ENCODE results near the gene IRF8.
"Not testable (repeated sequence)": the region's sequence is repeated elsewhere in the genome, so short reads cannot be mapped to it uniquely, and the experiment has no call there.

The IRF8 gene

GRCh38 chr16:85869785-85870558 is 29.0 kb upstream of the IRF8 start:
- H3K9ac ChIP-seq: peak overlapping the region; percentile 57 to 93 (median 78)
- peak overlapping the region in 8 of 10 experiments; percentile 43 to 59 (median 52); a peak in 18 of 20 replicates for H3K4me3 ChIP-seq
- peaks cover 1 to 32% (median 17%) of the 10 kb centered on the region in 11 experiments; a peak in 20 of 22 replicates for H3K9me3 ChIP-seq (replicated peaks in 1 of 11)
- peak overlapping the region; percentile 74 to 98 (median 87) for H3K4me2 ChIP-seq
- no peaks in the 10 kb centered on the region for H4K20me1 ChIP-seq
- TF ChIP-seq Cebpa-rat (IDR thresholded peaks at IDR 0.05): no peak
- H3K27me3 ChIP-seq: no peaks in the 10 kb centered on the region
- H3K4me1 ChIP-seq: peaks cover 74 to 87% (median 84%) of the 10 kb centered on the region in 10 experiments
- H3K36me3 ChIP-seq: no peaks in the 10 kb centered on the region
- H3K27ac ChIP-seq: peak overlapping the region; percentile 63 to 98 (median 87)

- no peaks in the 10 kb centered on the region for H4K20me1 ChIP-seq
- H3K27ac ChIP-seq: peak overlapping the region; percentile 25 to 98 (median 42); a peak in 17 of 22 replicates
- TF ChIP-seq Cebpa-rat (IDR thresholded peaks at IDR 0.05): no peak
- H3K9ac ChIP-seq: peak overlapping the region in 6 of 11 experiments; percentile 2 to 49 (median 27); a peak in 5 of 22 replicates
- peak overlapping the region; percentile 15 to 94 (median 59); a peak in 21 of 22 replicates for H3K4me2 ChIP-seq
- H3K36me3 ChIP-seq: no peaks in the 10 kb centered on the region
- H3K27me3 ChIP-seq: no peaks in the 10 kb centered on the region
- peaks cover 0 to 27% (median 16%) of the 10 kb centered on the region in 11 experiments; a peak in 15 of 22 replicates for H3K9me3 ChIP-seq (replicated peaks in 1 of 11)
- peaks cover 66 to 78% (median 74%) of the 10 kb centered on the region in 10 experiments for H3K4me1 ChIP-seq
- H3K4me3 ChIP-seq: no peak overlapping the region
These were observed 27.2 kb upstream of the IRF8 start for GRCh38 chr16:85871756-85872155.

- no peaks in the 10 kb centered on the region for H3K36me3 ChIP-seq
- H3K4me1 ChIP-seq: peaks cover 57 to 68% (median 64%) of the 10 kb centered on the region in 10 experiments
- no peaks in the 10 kb centered on the region for H4K20me1 ChIP-seq
- peaks cover 0 to 21% (median 9%) of the 10 kb centered on the region in 11 experiments; a peak in 15 of 22 replicates for H3K9me3 ChIP-seq (replicated peaks in 1 of 11)
- H3K4me3 ChIP-seq: peak overlapping the region in 1 of 10 experiments; percentile 10; a peak in 1 of 20 replicates
- no peaks in the 10 kb centered on the region for H3K27me3 ChIP-seq
- peak overlapping the region in 9 of 11 experiments; percentile 1 to 98 (median 49); a peak in 12 of 22 replicates for H3K27ac ChIP-seq
- peak overlapping the region in 3 of 11 experiments; percentile 13 to 64 (median 42); a peak in 6 of 22 replicates for H3K9ac ChIP-seq
- peak overlapping the region; percentile 15 to 94 (median 60) for H3K4me2 ChIP-seq
- no peak for TF ChIP-seq Cebpa-rat (IDR thresholded peaks at IDR 0.05)
These were observed 26.2 kb upstream of the IRF8 start for GRCh38 chr16:85872734-85873133.

- Histone ChIP-seq H3K27ac (peak overlapping the region in 10 of 11 experiments; percentile 1 to 98 (median 46); a peak in 15 of 22 replicates), H3K4me2 (peak overlapping the region; percentile 15 to 94 (median 60)), H3K9me3 (replicated peaks in 1 of 11) (peaks cover 0 to 19% (median 6%) of the 10 kb centered on the region in 11 experiments; a peak in 9 of 22 replicates), H3K4me3 (peak overlapping the region in 3 of 10 experiments; percentile 7 to 30 (median 10); a peak in 3 of 20 replicates), H3K27me3 (no peaks in the 10 kb centered on the region), H3K9ac (peak overlapping the region in 3 of 11 experiments; percentile 13 to 64 (median 42); a peak in 6 of 22 replicates), H4K20me1 (no peaks in the 10 kb centered on the region), H3K36me3 (peaks cover 0 to 1% (median 0%) of the 10 kb centered on the region in 11 experiments; a peak in 1 of 22 replicates), H3K4me1 (peaks cover 52 to 64% (median 61%) of the 10 kb centered on the region in 10 experiments)
- no peak for TF ChIP-seq Cebpa-rat (IDR thresholded peaks at IDR 0.05)
These were observed 25.8 kb upstream of the IRF8 start for GRCh38 chr16:85873153-85873552.

- Histone ChIP-seq H3K9me3 (replicated peaks in 1 of 11) (peaks cover 0 to 26% (median 12%) of the 10 kb centered on the region in 11 experiments; a peak in 17 of 22 replicates), H3K4me3 (0 out of 20 replicates have a peak overlapping the region, but pooled peaks of 1 of the 10 experiments have one; percentile 30), H3K27ac (peak overlapping the region in 7 of 11 experiments; percentile 5 to 98 (median 55); a peak in 12 of 22 replicates), H3K4me1 (peaks cover 44 to 63% (median 53%) of the 10 kb centered on the region in 10 experiments), H3K4me2 (peak overlapping the region; percentile 15 to 94 (median 60); a peak in 18 of 22 replicates), H3K9ac (peak overlapping the region in 2 of 11 experiments; percentile 13 to 42; a peak in 1 of 22 replicates)
- not testable (repeated sequence) for H3K27me3 ChIP-seq, H4K20me1 ChIP-seq, H3K36me3 ChIP-seq
These were observed 24.9 kb upstream of the IRF8 start for GRCh38 chr16:85874031-85874430.

GRCh38 chr16:85878407-85878806 is 20.6 kb upstream of the IRF8 start:
- peaks cover 23 to 67% (median 35%) of the 10 kb centered on the region in 10 experiments for H3K4me1 ChIP-seq
- H3K9ac ChIP-seq: no peak overlapping the region
- no peaks in the 10 kb centered on the region for H4K20me1 ChIP-seq
- H3K36me3 ChIP-seq: peaks cover 0 to 19% (median 4%) of the 10 kb centered on the region in 11 experiments; a peak in 8 of 22 replicates
- H3K4me2 ChIP-seq: peak overlapping the region in 2 of 11 experiments; percentile 81 to 86; a peak in 3 of 22 replicates
- TF ChIP-seq Cebpa-rat (IDR thresholded peaks at IDR 0.05): no peak
- H3K27ac ChIP-seq: no peak overlapping the region; a peak in 1 of 22 replicates
- no peak overlapping the region for H3K4me3 ChIP-seq
- H3K27me3 ChIP-seq: no peaks in the 10 kb centered on the region
- H3K9me3 ChIP-seq (replicated peaks in 1 of 11): peaks cover 0 to 35% (median 22%) of the 10 kb centered on the region in 11 experiments; a peak in 18 of 22 replicates

GRCh38 chr16:85878875-85879274 is 20.1 kb upstream of the IRF8 start:
- H3K36me3 ChIP-seq: peaks cover 0 to 19% (median 4%) of the 10 kb centered on the region in 11 experiments; a peak in 8 of 22 replicates
- H3K9ac ChIP-seq: no peak overlapping the region
- peak overlapping the region in 3 of 11 experiments; percentile 79 to 86 (median 81); a peak in 5 of 22 replicates for H3K4me2 ChIP-seq

GRCh38 chr16:85879549-85879948 is 19.4 kb upstream of the IRF8 start:
- Histone ChIP-seq H3K4me1 (peaks cover 24 to 67% (median 37%) of the 10 kb centered on the region in 10 experiments), H4K20me1 (no peaks in the 10 kb centered on the region), H3K27ac (no peak overlapping the region), H3K9ac (no peak overlapping the region), H3K4me2 (peak overlapping the region in 5 of 11 experiments; percentile 44 to 86 (median 79); a peak in 8 of 22 replicates), H3K9me3 (replicated peaks in 1 of 11) (peaks cover 0 to 32% (median 21%) of the 10 kb centered on the region in 11 experiments; a peak in 18 of 22 replicates), H3K27me3 (peaks cover 0 to 11% (median 0%) of the 10 kb centered on the region in 11 experiments; a peak in 1 of 22 replicates), H3K4me3 (no peak overlapping the region; a peak in 1 of 20 replicates), H3K36me3 (peaks cover 0 to 19% (median 4%) of the 10 kb centered on the region in 11 experiments; a peak in 8 of 22 replicates)
- no peak for TF ChIP-seq Cebpa-rat (IDR thresholded peaks at IDR 0.05)

More at GRCh38 chr16:85878875-85879274, 20.1 kb upstream of the IRF8 start:
- no peak for TF ChIP-seq Cebpa-rat (IDR thresholded peaks at IDR 0.05)
- Histone ChIP-seq H3K4me3 (no peak overlapping the region; a peak in 1 of 20 replicates), H4K20me1 (no peaks in the 10 kb centered on the region), H3K27me3 (peaks cover 0 to 4% (median 0%) of the 10 kb centered on the region in 11 experiments; a peak in 1 of 22 replicates), H3K27ac (no peak overlapping the region), H3K9me3 (replicated peaks in 1 of 11) (peaks cover 0 to 32% (median 21%) of the 10 kb centered on the region in 11 experiments; a peak in 18 of 22 replicates), H3K4me1 (peaks cover 23 to 67% (median 35%) of the 10 kb centered on the region in 10 experiments)
